GM12891 (cell line): ENCODE results near the gene DAB1.

Source experiments
- DNase-seq: peaks from one replicate; pipeline ENCODE4 v3.0.0; 2011; ENCODE audit warnings: low spot score; ENCODE audit not compliant: insufficient read length
- FAIRE-seq: peaks from 2 replicates; lab custom pipeline; 2011; peaks lifted over from hg19 to GRCh38; lab: Jason Lieb, UNC
- PAX5 ChIP-seq: IDR thresholded peaks from 2 replicates; pipeline ENCODE4 v1.6.1; 2011; ENCODE audit warnings: low read length, moderate library complexity, mild to moderate bottlenecking; ENCODE audit not compliant: insufficient read depth, severe bottlenecking
- POLR2A ChIP-seq: IDR thresholded peaks from 2 replicates; pipeline ENCODE4 v1.6.1; 2011; ENCODE audit warnings: low read depth, low read length, control low read depth
- POLR2AphosphoS5 ChIP-seq: IDR thresholded peaks from 2 replicates; pipeline ENCODE4 v1.6.1; 2011; ENCODE audit warnings: low read depth, low read length, control low read depth
- POU2F2 ChIP-seq: IDR thresholded peaks from 2 replicates; pipeline ENCODE4 v1.6.1; 2011; ENCODE audit warnings: low read depth, mild to moderate bottlenecking, control low read depth, low read length, moderate library complexity
- SPI1 ChIP-seq: IDR thresholded peaks from 2 replicates; pipeline ENCODE4 v1.6.1; 2011; ENCODE audit warnings: low read depth, low read length, control low read depth
- TAF1 ChIP-seq: IDR thresholded peaks from 2 replicates; pipeline ENCODE4 v1.6.1; 2011; ENCODE audit warnings: low read depth, low read length, control low read depth

The DAB1 gene

GRCh38 chr1:57204091-57204490 lies 219.8 kb downstream of the DAB1 start:
- DNase-seq (no peak), FAIRE-seq (no peak)
- no peak for TF ChIP-seq POLR2A
- TF ChIP-seq SPI1: no peak
- no peak for TF ChIP-seq TAF1
- TF ChIP-seq POLR2AphosphoS5: no peak
- TF ChIP-seq PAX5: no peak

- no peak for TF ChIP-seq TAF1
- TF ChIP-seq POU2F2: no peak
- no peak for TF ChIP-seq PAX5
- TF ChIP-seq POLR2A: no peak
- no peak for TF ChIP-seq SPI1
- no peak for TF ChIP-seq POLR2AphosphoS5
- FAIRE-seq: no peak
- DNase-seq: no peak
Measured at GRCh38 chr1:57202241-57202640, 221.6 kb downstream of the DAB1 start.

GRCh38 chr1:57198912-57199311 lies 224.9 kb downstream of the DAB1 start:
- no peak for TF ChIP-seq PAX5
- TF ChIP-seq POU2F2: no peak
- TF ChIP-seq POLR2A: no peak
- TF ChIP-seq TAF1: no peak
- TF ChIP-seq POLR2AphosphoS5: no peak
- TF ChIP-seq SPI1: no peak
- FAIRE-seq: no peak
- DNase-seq: no peak

- DNase-seq: no peak
- TF ChIP-seq PAX5 (no peak), POLR2A (no peak), SPI1 (no peak), POU2F2 (no peak)
- no peak for FAIRE-seq
Measured at GRCh38 chr1:57195436-57195941, 228.4 kb downstream of the DAB1 start.

GRCh38 chr1:57192222-57192621 lies 231.6 kb downstream of the DAB1 start:
- DNase-seq: no peak
- TF ChIP-seq POU2F2: no peak
- no peak for TF ChIP-seq POLR2A
- no peak for TF ChIP-seq SPI1
- no peak for TF ChIP-seq PAX5
- no peak for TF ChIP-seq TAF1
- no peak for TF ChIP-seq POLR2AphosphoS5
- FAIRE-seq: no peak

- FAIRE-seq (no peak), DNase-seq (no peak)
- no peak for TF ChIP-seq POLR2A
- TF ChIP-seq POU2F2: no peak
- no peak for TF ChIP-seq PAX5
- TF ChIP-seq POLR2AphosphoS5: no peak
- TF ChIP-seq TAF1: no peak
- no peak for TF ChIP-seq SPI1
Measured at GRCh38 chr1:57190898-57191297, 233.0 kb downstream of the DAB1 start.

GRCh38 chr1:57188168-57188567 lies 235.7 kb downstream of the DAB1 start:
- no peak for DNase-seq
- TF ChIP-seq POU2F2 (no peak), POLR2A (no peak), SPI1 (no peak), TAF1 (no peak), PAX5 (no peak), POLR2AphosphoS5 (no peak)

GRCh38 chr1:57186455-57186854 lies 237.4 kb downstream of the DAB1 start:
- TF ChIP-seq SPI1 (no peak), PAX5 (no peak), TAF1 (no peak), POLR2A (no peak), POLR2AphosphoS5 (no peak), POU2F2 (no peak)
- FAIRE-seq (no peak), DNase-seq (no peak)

More at GRCh38 chr1:57188168-57188567, 235.7 kb downstream of the DAB1 start:
- FAIRE-seq: no peak

GRCh38 chr1:57179001-57179400 lies 244.9 kb downstream of the DAB1 start:
- no peak for TF ChIP-seq TAF1
- TF ChIP-seq PAX5: no peak
- no peak for TF ChIP-seq SPI1
- TF ChIP-seq POLR2A: no peak
- TF ChIP-seq POU2F2: no peak
- TF ChIP-seq POLR2AphosphoS5: no peak
- DNase-seq (no peak), FAIRE-seq (no peak)

GRCh38 chr1:57175506-57175905 lies 248.4 kb downstream of the DAB1 start:
- no peak for FAIRE-seq
- no peak for TF ChIP-seq POU2F2
- TF ChIP-seq PAX5: no peak
- no peak for TF ChIP-seq SPI1
- no peak for TF ChIP-seq TAF1
- no peak for TF ChIP-seq POLR2A
- no peak for TF ChIP-seq POLR2AphosphoS5
- no peak for DNase-seq
